Measurements from ENCODE around the gene PTBP1.

- no peak for TF ChIP-seq POLR2A (IDR thresholded peaks at IDR 0.05; ENCODE audit: low read length)
- no peak for TF ChIP-seq GATA1 (IDR thresholded peaks at IDR 0.05; ENCODE audit: low read depth, low read length)
These were observed 27.6 kb downstream of the PTBP1 start for GRCh38 chr19:824885-825284.
